22Rv1 (cell line): ENCODE measurements around the gene CAPZB.

Experiments used
- CTCF ChIP-seq: fragments of 450-650 bp; IDR thresholded peaks from 2 replicates; pipeline ENCODE4 v1.5.1; 2017; ENCODE audit warnings: mild to moderate bottlenecking
- ZFX ChIP-seq: fragments of 450-650 bp; IDR thresholded peaks from 2 replicates; pipeline ENCODE4 v1.6.1; 2017; ENCODE audit warnings: antibody characterized with exemption, borderline replicate concordance

GRCh38 chr1:19454265-19455146 lies 30.8 kb downstream of the CAPZB start:
- no peak for TF ChIP-seq CTCF
- TF ChIP-seq ZFX: no peak
